GM12865 (cell line): Measurements from ENCODE around the gene IFT43.

ENCODE experiments used
- DNase-seq: peaks from one replicate; pipeline ENCODE4 v3.0.0; 2010; ENCODE audit warnings: low read depth
- H3K4me3 ChIP-seq: 2 replicates; pipeline ENCODE4 v1.5.1; 2011; ENCODE audit warnings: mild to moderate bottlenecking, low read depth, low read length, control low read depth
- TF ChIP-seq, protein P1 (sequence below): IDR thresholded peaks from 2 replicates; pipeline ENCODE4 v1.5.1; 2011; ENCODE audit warnings: low read length, control low read depth, low read depth, inconsistent platforms; ENCODE audit not compliant: insufficient read depth; ENCODE audit errors: missing control alignments

Gene IFT43

DNA sequence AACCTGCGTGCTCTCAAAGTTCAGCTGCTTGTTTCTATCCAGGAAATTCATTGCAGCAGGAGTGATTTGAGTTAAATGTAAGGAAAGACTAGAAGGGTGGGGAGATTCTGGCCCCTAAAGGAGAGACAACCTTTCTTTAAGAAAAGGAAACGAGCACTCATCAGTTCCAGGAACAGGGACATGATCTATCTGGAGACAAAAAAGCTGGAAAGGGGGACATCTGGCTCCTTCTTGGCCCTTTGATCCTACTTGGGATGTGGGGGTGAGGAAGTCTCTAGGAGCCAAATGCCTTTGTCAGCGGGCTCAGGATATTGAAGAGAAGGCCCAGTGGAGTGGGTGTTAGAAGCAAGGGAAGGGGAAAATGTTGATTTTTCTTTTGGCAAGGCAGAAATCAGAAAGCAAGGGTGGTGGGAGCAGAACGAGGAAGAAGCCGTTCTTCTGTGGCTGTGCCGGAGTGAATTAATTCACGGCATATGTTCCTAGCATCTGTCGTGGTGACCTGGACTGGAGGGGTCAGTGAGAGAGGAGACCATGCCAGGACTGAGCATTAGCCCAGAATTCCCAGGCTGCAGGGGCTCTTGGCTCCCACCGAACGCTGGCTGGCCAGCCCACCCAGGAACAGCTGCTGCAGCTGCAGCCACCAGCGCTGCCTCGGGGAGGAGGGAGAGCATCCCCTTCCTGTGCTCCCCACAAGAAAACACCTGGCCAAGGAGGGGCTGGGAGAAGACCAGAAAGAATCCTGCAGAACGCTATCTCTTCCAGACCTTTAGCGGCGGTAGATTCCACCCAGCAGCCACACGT is 103.4 kb downstream of the IFT43 start:
- no peak overlapping the region for H3K4me3 ChIP-seq
- TF ChIP-seq, protein P1, sequence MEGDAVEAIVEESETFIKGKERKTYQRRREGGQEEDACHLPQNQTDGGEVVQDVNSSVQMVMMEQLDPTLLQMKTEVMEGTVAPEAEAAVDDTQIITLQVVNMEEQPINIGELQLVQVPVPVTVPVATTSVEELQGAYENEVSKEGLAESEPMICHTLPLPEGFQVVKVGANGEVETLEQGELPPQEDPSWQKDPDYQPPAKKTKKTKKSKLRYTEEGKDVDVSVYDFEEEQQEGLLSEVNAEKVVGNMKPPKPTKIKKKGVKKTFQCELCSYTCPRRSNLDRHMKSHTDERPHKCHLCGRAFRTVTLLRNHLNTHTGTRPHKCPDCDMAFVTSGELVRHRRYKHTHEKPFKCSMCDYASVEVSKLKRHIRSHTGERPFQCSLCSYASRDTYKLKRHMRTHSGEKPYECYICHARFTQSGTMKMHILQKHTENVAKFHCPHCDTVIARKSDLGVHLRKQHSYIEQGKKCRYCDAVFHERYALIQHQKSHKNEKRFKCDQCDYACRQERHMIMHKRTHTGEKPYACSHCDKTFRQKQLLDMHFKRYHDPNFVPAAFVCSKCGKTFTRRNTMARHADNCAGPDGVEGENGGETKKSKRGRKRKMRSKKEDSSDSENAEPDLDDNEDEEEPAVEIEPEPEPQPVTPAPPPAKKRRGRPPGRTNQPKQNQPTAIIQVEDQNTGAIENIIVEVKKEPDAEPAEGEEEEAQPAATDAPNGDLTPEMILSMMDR = no peak
- no peak for DNase-seq

DNA sequence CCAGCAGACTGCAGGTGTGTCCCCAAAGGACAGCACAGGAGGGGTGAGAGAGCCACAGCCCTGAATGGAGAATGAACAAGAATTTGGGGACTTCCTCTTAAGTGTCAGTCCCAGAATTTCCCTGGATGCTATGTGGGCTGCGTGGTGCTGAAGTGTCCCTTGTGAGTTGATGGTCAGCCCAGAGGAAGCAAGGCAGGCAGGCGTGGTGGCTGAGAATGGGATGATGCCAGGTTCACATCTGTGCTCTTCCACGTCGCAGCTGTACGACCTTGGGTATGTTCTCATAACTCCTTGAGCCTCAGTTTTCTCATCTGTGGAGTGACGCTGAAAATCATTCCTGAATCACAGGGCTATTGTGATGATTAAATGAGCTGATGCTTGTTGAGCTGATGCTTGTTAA is 104.0 kb downstream of the IFT43 start:
- DNase-seq = no peak
- TF ChIP-seq, protein P1 = no peak
- H3K4me3 ChIP-seq = no peak overlapping the region

DNA sequence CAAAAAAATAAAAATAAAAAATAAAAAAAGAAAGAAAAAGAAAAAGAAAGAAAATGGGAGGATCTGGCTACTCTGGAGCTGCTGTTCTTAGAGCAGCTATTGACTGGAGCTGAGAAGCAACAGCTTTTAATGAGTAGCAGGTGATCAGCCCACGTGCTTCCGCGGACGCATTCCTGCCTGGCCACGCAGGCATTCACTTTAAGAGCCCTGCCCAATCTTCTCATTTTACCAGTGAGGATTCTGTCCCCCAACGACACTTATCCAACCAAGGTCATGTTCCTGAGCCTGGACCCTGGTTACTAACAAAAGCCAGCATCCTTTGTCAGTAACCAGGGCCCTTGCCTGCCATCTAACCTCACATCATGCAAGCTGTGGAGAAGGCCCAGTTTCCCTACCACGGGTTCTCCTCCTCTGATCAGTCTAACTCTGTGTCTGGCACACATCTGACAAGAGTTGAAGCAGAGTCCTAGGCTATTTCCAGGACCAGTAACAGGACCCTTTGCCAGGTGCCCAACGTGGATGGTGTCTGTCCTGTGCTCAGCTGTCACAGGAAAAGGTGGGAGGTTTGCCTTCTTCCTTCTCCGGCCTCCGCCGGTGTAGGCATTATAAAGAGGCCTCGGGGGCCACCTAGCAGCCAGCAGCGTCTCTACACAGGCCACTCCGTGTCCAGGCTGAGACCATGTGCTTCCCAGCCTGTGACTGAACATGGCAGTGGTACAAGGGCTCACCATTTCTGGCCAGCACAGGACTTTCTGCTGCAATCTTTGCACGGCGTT is 105.2 kb downstream of the IFT43 start:
- no peak for DNase-seq
- H3K4me3 ChIP-seq = no peak overlapping the region
- TF ChIP-seq, protein P1 = no peak

GRCh38 chr14:76093077-76093476 is 107.5 kb downstream of the IFT43 start:
- TF ChIP-seq, protein P1 = no peak
- DNase-seq = no peak
- H3K4me3 ChIP-seq = no peak overlapping the region

DNA sequence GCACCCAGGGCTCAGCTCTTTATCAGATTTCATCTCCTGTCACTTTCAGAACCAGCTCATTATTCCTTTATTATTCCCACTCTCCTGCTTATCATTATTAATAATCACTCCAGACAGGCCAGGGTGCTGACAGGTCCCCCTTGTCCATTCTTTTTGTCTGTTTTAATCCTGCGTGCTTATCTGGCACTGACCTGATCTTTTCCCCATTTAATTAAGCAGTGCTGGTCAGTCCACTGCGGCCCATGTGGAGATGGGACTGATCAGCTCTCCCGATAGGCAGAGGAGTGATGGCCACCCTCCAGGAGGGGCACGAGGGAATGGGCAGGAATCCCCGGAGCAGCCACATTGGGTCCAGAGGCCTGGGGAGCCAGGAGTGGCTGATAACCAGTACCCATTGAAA is 110.7 kb downstream of the IFT43 start:
- H3K4me3 ChIP-seq = no peak overlapping the region
- DNase-seq = no peak
- TF ChIP-seq, protein P1 = no peak

DNA sequence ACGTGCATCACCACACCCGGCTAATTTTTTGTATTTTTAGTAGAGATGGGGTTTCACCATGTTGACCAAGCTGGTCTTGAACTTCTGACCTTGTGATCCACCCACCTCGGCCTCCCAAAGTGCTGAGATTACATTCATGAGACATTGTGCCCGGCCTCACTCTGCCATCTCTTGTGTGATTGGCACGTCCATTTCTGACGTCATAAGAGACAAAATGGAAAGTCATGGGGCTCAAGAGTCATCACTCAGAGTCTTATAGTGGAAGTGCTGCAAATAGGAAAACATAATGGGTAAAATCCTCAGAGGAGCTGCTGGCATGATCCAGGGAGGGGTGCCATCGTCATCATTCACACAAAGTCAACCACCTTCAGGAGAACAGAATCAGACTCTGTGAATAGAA is 112.0 kb downstream of the IFT43 start:
- no peak for DNase-seq
- no peak overlapping the region for H3K4me3 ChIP-seq
- TF ChIP-seq, protein P1 = no peak
